OCI-LY7 (cell line): ENCODE results near the gene PRR5L. TPM values are rescaled to one million over a fixed set of nuclear protein-coding genes. Genes with fewer than 3 reads are reported as not detected.

Experiments
- BruUV-seq: library from RNA; stranded (reverse); fragments of 400-500 nt; replicated peaks from 2 replicates; lab custom pipeline; 2021; lab: Mats Ljungman, UMichigan
- CTCF ChIA-PET: fragments of 300-600 bp; sonication (Branson Sonifier 250); formaldehyde crosslinking; loops from one replicate; lab custom pipeline; 2022; ENCODE audit warnings: antibody characterized with exemption; ENCODE audit not compliant: unreplicated experiment; lab: Charles Lee
- POLR2A ChIA-PET: fragments of 300-600 bp; sonication (Branson Sonifier 250); formaldehyde crosslinking; loops from one replicate; lab custom pipeline; 2022; ENCODE audit warnings: antibody characterized with exemption; lab: Charles Lee
- DNase-seq: peaks from one replicate; pipeline ENCODE4 v3.0.0-alpha.2; 2015; ENCODE audit warnings: low spot score
- H2AFZ ChIP-seq: fragments of 200-600 bp; sonication (generic), shearing (Covaris generic); 2 replicates; pipeline ENCODE4 v1.6.1; 2014; ENCODE audit warnings: mild to moderate bottlenecking, antibody characterized with exemption, low read length, moderate library complexity
- H3K27ac ChIP-seq: fragments of 200-600 bp; sonication (generic); 2 replicates; pipeline ENCODE4 v1.5.1; 2014; ENCODE audit warnings: mixed run types, low read depth, mild to moderate bottlenecking, moderate library complexity, low read length, inconsistent platforms; ENCODE audit not compliant: poor library complexity, severe bottlenecking
- H3K36me3 ChIP-seq: fragments of 200-600 bp; sonication (generic); 2 replicates; pipeline ENCODE4 v1.6.1; 2014; ENCODE audit warnings: mild to moderate bottlenecking, antibody characterized with exemption, low read length, moderate library complexity, mixed read lengths; ENCODE audit not compliant: insufficient read depth
- H3K4me1 ChIP-seq: fragments of 200-600 bp; sonication (generic); 2 replicates; pipeline ENCODE4 v1.5.1; 2014; ENCODE audit warnings: mild to moderate bottlenecking, low read length; ENCODE audit not compliant: insufficient read depth, poor library complexity, severe bottlenecking
- H3K4me2 ChIP-seq: fragments of 200-600 bp; sonication (generic); 2 replicates; pipeline ENCODE4 v1.6.1; 2014; ENCODE audit warnings: mild to moderate bottlenecking, low read length
- H3K4me3 ChIP-seq: fragments of 200-600 bp; sonication (generic); 2 replicates; pipeline ENCODE4 v1.5.1; 2014; ENCODE audit warnings: mild to moderate bottlenecking, low read depth, low read length; ENCODE audit not compliant: poor library complexity, severe bottlenecking
- H3K79me2 ChIP-seq: fragments of 200-600 bp; sonication (generic); 2 replicates; pipeline ENCODE4 v1.6.1; 2016; ENCODE audit warnings: low read depth, mild to moderate bottlenecking, low read length, moderate library complexity, mixed read lengths; ENCODE audit not compliant: insufficient read depth
- H3K9me2 ChIP-seq: fragments of 200-600 bp; sonication (generic); 2 replicates; pipeline ENCODE4 v1.6.1; 2016; ENCODE audit warnings: mild to moderate bottlenecking, low read length, mixed read lengths; ENCODE audit not compliant: insufficient read depth
- H3K9me3 ChIP-seq: fragments of 200-600 bp; sonication (generic); 2 replicates; pipeline ENCODE4 v1.6.1; 2014; ENCODE audit warnings: mild to moderate bottlenecking, mixed run types, low read length, mixed read lengths
- H4K20me1 ChIP-seq: fragments of 200-600 bp; sonication (generic); 2 replicates; pipeline ENCODE4 v1.6.1; 2014; ENCODE audit warnings: mild to moderate bottlenecking, antibody characterized with exemption, low read length, moderate library complexity, mixed read lengths; ENCODE audit not compliant: insufficient read depth
- CTCF ChIP-seq: fragments of 200-600 bp; sonication (generic); conservative IDR thresholded peaks from 2 replicates; pipeline ENCODE4 v1.5.1; 2014; ENCODE audit warnings: mild to moderate bottlenecking, antibody characterized with exemption, low read length, moderate library complexity, mixed read lengths
- EZH2phosphoT487 ChIP-seq: fragments of 200-600 bp; sonication (generic); IDR thresholded peaks from 2 replicates; pipeline ENCODE4 v1.6.1; 2018; ENCODE audit warnings: low read depth, borderline replicate concordance, mild to moderate bottlenecking, mixed run types, antibody characterized with exemption, low read length, moderate library complexity, mixed read lengths
- intact Hi-C: fragments of 100-400 bp; cut with micrococcal nuclease; formaldehyde crosslinking; loops from one replicate; pipeline ENCODE4 v1.10.0; 2022; ENCODE audit not compliant: unreplicated experiment
- total RNA-seq, 2 experiments: library from RNA; depleted of rRNA in 1 of 2; stranded (reverse); fragments of >200 nt in 1 of 2; shearing (Covaris generic) in 1 of 2; gene quantifications; 2 replicates each; pipeline ENCODE4 v1.2.3, GENCODE V29; 2014 to 2022

PRR5L gene
- total RNA-seq, 2 experiments from 2014 or later, result not detected

- Histone ChIP-seq H3K27ac (no peak overlapping the region), H3K4me1 (no peaks in the 10 kb centered on the region), H3K4me2 (no peak overlapping the region), H3K79me2 (no peaks in the 10 kb centered on the region), H2AFZ (no peak overlapping the region), H3K4me3 (no peak overlapping the region), H3K9me2 (no peaks in the 10 kb centered on the region; the same call in 1 of the 2 replicates), H4K20me1 (no peaks in the 10 kb centered on the region), H3K36me3 (peaks cover 10% of the 10 kb centered on the region; the same call in 1 of the 2 replicates), H3K9me3 (peaks cover 5% of the 10 kb centered on the region; the same call in 1 of the 2 replicates)
- ChIA-PET POLR2A (interaction anchor here (0.7 to 1.3 kb wide), 3 partner anchors 8 to 212 kb away, joined by 3 to 4 read pairs (median 4); no protein-coding TSS in a partner anchor), CTCF (no interaction called here)
- TF ChIP-seq CTCF (no peak), EZH2phosphoT487 (no peak)
- intact Hi-C loops, result no loop called here
- DNase-seq, result no peak
- BruUV-seq, result no TSS peak
These were observed 15.6 kb upstream of the PRR5L start for GRCh38 chr11:36280531-36280930.

- POLR2A ChIA-PET, result interaction anchor here (0.6 kb wide), 1 partner anchor 432 kb away, joined by 3 read pairs; no protein-coding TSS in a partner anchor
- no TSS peak for BruUV-seq
- DNase-seq, result no peak
These were observed 14.2 kb upstream of the PRR5L start for GRCh38 chr11:36281850-36282249.

More at GRCh38 chr11:36281850-36282249, 14.2 kb upstream of the PRR5L start:
- Histone ChIP-seq H3K79me2 (no peaks in the 10 kb centered on the region), H3K4me3 (no peak overlapping the region), H3K27ac (no peak overlapping the region), H3K4me1 (no peaks in the 10 kb centered on the region), H3K36me3 (peaks cover 10% of the 10 kb centered on the region; the same call in 1 of the 2 replicates), H3K4me2 (no peak overlapping the region), H3K9me3 (peaks cover 5% of the 10 kb centered on the region; the same call in 1 of the 2 replicates), H3K9me2 (no peaks in the 10 kb centered on the region; the same call in 1 of the 2 replicates), H2AFZ (no peak overlapping the region), H4K20me1 (no peaks in the 10 kb centered on the region)
- no peak for TF ChIP-seq CTCF
- no peak for TF ChIP-seq EZH2phosphoT487
- CTCF ChIA-PET, result no interaction called here
- intact Hi-C loops, result no loop called here
